HEK293 (cell line): ENCODE results near the gene PC.

Experiments
- CTCF ChIA-PET: fragments of 350-600 bp; formaldehyde crosslinking; extraction: SDS; loops from one replicate; lab custom pipeline; 2021; ENCODE audit warnings: antibody characterized with exemption; lab: Yijun Ruan, JAX
- POLR2A ChIA-PET: fragments of 300-600 bp; formaldehyde crosslinking; extraction: SDS; loops from one replicate; lab custom pipeline; 2020; ENCODE audit warnings: antibody characterized with exemption, inconsistent platforms; lab: Yijun Ruan, JAX
- H3K27ac ChIP-seq: fragments of 200-500 bp; sonication (Bioruptor generic); 2 replicates; pipeline ENCODE4 v1.5.1; 2014; ENCODE audit warnings: low read depth, low read length, control low read depth, inconsistent platforms; ENCODE audit errors: extremely low read depth
- H3K36me3 ChIP-seq, 2 experiments: fragments of 200-500 bp in 1 of 2; sonication (Bioruptor generic) in 1 of 2; 1 replicate in 1 of 2; 2 replicates in 1 of 2; pipeline ENCODE4 v1.5.1; 2014 to 2017; ENCODE audit warnings: inconsistent platforms in 2 of 2, low read length in 2 of 2; ENCODE audit not compliant: control insufficient read depth in 2 of 2, insufficient read depth in 1 of 2
- H3K4me1 ChIP-seq: fragments of 200-500 bp; sonication (Bioruptor generic); 2 replicates; pipeline ENCODE4 v1.5.1; 2014; ENCODE audit warnings: mild to moderate bottlenecking, low read length, inconsistent platforms; ENCODE audit not compliant: control insufficient read depth, insufficient read depth
- H3K4me3 ChIP-seq: 2 replicates; pipeline ENCODE4 v1.5.1; 2011; ENCODE audit warnings: low read depth, mild to moderate bottlenecking, control low read depth, low read length, moderate library complexity
- H3K9me3 ChIP-seq: fragments of 200-500 bp; sonication (Bioruptor generic); 2 replicates; pipeline ENCODE4 v1.5.1; 2014; ENCODE audit warnings: low read depth, low read length, inconsistent platforms; ENCODE audit not compliant: control insufficient read depth, insufficient read depth
- CTCF ChIP-seq: fragments of 450-650 bp; formaldehyde crosslinking; IDR thresholded peaks from 2 replicates; pipeline ENCODE4 v1.5.1; 2016; ENCODE audit warnings: missing biosample characterization, missing genetic modification characterization
- FEZF1 ChIP-seq: fragments of 450-650 bp; formaldehyde crosslinking; IDR thresholded peaks from 2 replicates; pipeline ENCODE4 v1.5.1; 2016; ENCODE audit warnings: missing biosample characterization, missing genetic modification characterization
- GLIS1 ChIP-seq: fragments of 450-650 bp; formaldehyde crosslinking; IDR thresholded peaks from 2 replicates; pipeline ENCODE4 v1.5.1; 2016; ENCODE audit warnings: missing biosample characterization, missing genetic modification characterization
- HOXA7 ChIP-seq: sonication (generic); formaldehyde crosslinking; IDR thresholded peaks from 2 replicates; pipeline ENCODE4 v1.8.1; 2022; ENCODE audit warnings: missing genetic modification reagents, borderline replicate concordance
- KLF8 ChIP-seq: fragments of 450-650 bp; formaldehyde crosslinking; IDR thresholded peaks from 2 replicates; pipeline ENCODE4 v1.5.1; 2016; ENCODE audit warnings: missing biosample characterization, missing genetic modification characterization
- ZFP37 ChIP-seq: fragments of 450-650 bp; formaldehyde crosslinking; IDR thresholded peaks from 2 replicates; pipeline ENCODE4 v1.5.1; 2016; ENCODE audit warnings: missing biosample characterization, missing genetic modification characterization
- ZIC2 ChIP-seq: fragments of 450-650 bp; formaldehyde crosslinking; IDR thresholded peaks from 2 replicates; pipeline ENCODE4 v1.5.1; 2016; ENCODE audit warnings: missing biosample characterization, missing genetic modification characterization
- ZNF16 ChIP-seq: fragments of 450-650 bp; formaldehyde crosslinking; IDR thresholded peaks from 2 replicates; pipeline ENCODE4 v1.5.1; 2016; ENCODE audit warnings: low read depth, missing biosample characterization, missing genetic modification characterization
- ZNF169 ChIP-seq: fragments of 450-650 bp; formaldehyde crosslinking; IDR thresholded peaks from 2 replicates; pipeline ENCODE4 v1.5.1; 2016; ENCODE audit warnings: missing biosample characterization, missing genetic modification characterization
- ZNF239 ChIP-seq: fragments of 450-650 bp; formaldehyde crosslinking; IDR thresholded peaks from 2 replicates; pipeline ENCODE4 v1.5.1; 2016; ENCODE audit warnings: missing biosample characterization, missing genetic modification characterization
- ZNF362 ChIP-seq: fragments of 450-650 bp; formaldehyde crosslinking; IDR thresholded peaks from 2 replicates; pipeline ENCODE4 v1.5.1; 2016; ENCODE audit warnings: missing biosample characterization, missing genetic modification characterization
- ZNF391 ChIP-seq: fragments of 450-650 bp; formaldehyde crosslinking; IDR thresholded peaks from 2 replicates; pipeline ENCODE4 v1.5.1; 2016; ENCODE audit warnings: low read depth, missing biosample characterization, missing genetic modification characterization, borderline replicate concordance
- ZNF394 ChIP-seq: fragments of 450-650 bp; formaldehyde crosslinking; IDR thresholded peaks from 2 replicates; pipeline ENCODE4 v1.5.1; 2016; ENCODE audit warnings: missing biosample characterization, missing genetic modification characterization, mild to moderate bottlenecking, moderate library complexity, borderline replicate concordance
- ZNF580 ChIP-seq: fragments of 450-650 bp; formaldehyde crosslinking; IDR thresholded peaks from 2 replicates; pipeline ENCODE4 v1.5.1; 2016; ENCODE audit warnings: missing biosample characterization, missing genetic modification characterization
- ZNF654 ChIP-seq: fragments of 450-650 bp; formaldehyde crosslinking; IDR thresholded peaks from 2 replicates; pipeline ENCODE4 v1.5.1; 2016; ENCODE audit warnings: low read depth, missing biosample characterization, missing genetic modification characterization
- ZSCAN30 ChIP-seq: fragments of 450-650 bp; IDR thresholded peaks from 2 replicates; pipeline ENCODE4 v1.5.1; 2018; ENCODE audit warnings: missing biosample characterization, mild to moderate bottlenecking, missing genetic modification characterization, moderate library complexity

PC gene

GRCh38 chr11:66976028-66976467 lies 17.9 kb upstream of the PC start:
- POLR2A ChIA-PET = interaction anchor here (1.5 kb wide), 1 partner anchor 132 kb away, joined by 5 read pairs; the partner anchor contains the start of gene RCE1
- H3K27ac ChIP-seq = no peak overlapping the region

GRCh38 chr11:66975405-66976027 lies 17.3 kb upstream of the PC start:
- TF ChIP-seq GLIS1 (tag by site-specific recombination) (peak; percentile 66), ZNF16 (peak; percentile 89), FEZF1 (tag by site-specific recombination) (no peak), ZIC2 (tag by site-specific recombination) (peak; percentile 39), ZSCAN30 (tag by site-specific recombination) (no peak)
- Histone ChIP-seq H3K36me3 (no peaks in the 10 kb centered on the region), H3K27ac (no peak overlapping the region), H3K4me3 (no peak overlapping the region), H3K4me1 (no peaks in the 10 kb centered on the region), H3K9me3 (no peaks in the 10 kb centered on the region)
- CTCF ChIA-PET = interaction anchor here (0.7 to 2.4 kb wide), 14 partner anchors 12 to 289 kb away, joined by 3 to 21 read pairs (median 4); partner anchors contain the start of gene RCE1
- POLR2A ChIA-PET = interaction anchor here (1.5 kb wide), 1 partner anchor 132 kb away, joined by 5 read pairs; the partner anchor contains the start of gene RCE1

More at GRCh38 chr11:66976028-66976467, 17.9 kb upstream of the PC start:
- Histone ChIP-seq H3K9me3 (no peaks in the 10 kb centered on the region), H3K4me1 (no peaks in the 10 kb centered on the region), H3K36me3 (no peaks in the 10 kb centered on the region), H3K4me3 (no peak overlapping the region)
- CTCF ChIA-PET = interaction anchor here (0.6 to 2.4 kb wide), 19 partner anchors 11 to 290 kb away, joined by 3 to 21 read pairs (median 4); partner anchors contain the start of gene RCE1
- TF ChIP-seq CTCF (tag by site-specific recombination) (peak; percentile 56), ZNF239 (tag by site-specific recombination) (no peak), ZNF394 (tag by site-specific recombination) (peak; percentile 34; the same call in 1 of the 2 replicates), ZNF654 (tag by site-specific recombination) (peak; percentile 40; the same call in 1 of the 2 replicates)

GRCh38 chr11:66974724-66975404 lies 16.7 kb upstream of the PC start, which contains the start of gene C11orf86:
C11orf86 (plus strand) TSS chr11:66975304; CDS start chr11:66975363, 59 bp downstream.
- no peaks in the 10 kb centered on the region for H3K4me1 ChIP-seq
- no peaks in the 10 kb centered on the region for H3K36me3 ChIP-seq
- no peaks in the 10 kb centered on the region for H3K9me3 ChIP-seq
- ChIA-PET CTCF (interaction anchor here (0.7 to 2.4 kb wide), 8 partner anchors 16 to 289 kb away, joined by 3 to 21 read pairs (median 4); partner anchors contain the start of gene RCE1), POLR2A (interaction anchor here (1.5 kb wide), 1 partner anchor 131 kb away, joined by 5 read pairs; the partner anchor contains the start of gene RCE1)
- H3K27ac ChIP-seq = no peak within 1 kb of the TSS
- no peak within 1 kb of the TSS for H3K4me3 ChIP-seq
- TF ChIP-seq HOXA7 (CRISPR knock-in tag) = no peak
- TF ChIP-seq KLF8 (tag by site-specific recombination) = no peak

- ChIA-PET CTCF (interaction anchor here (0.6 to 0.7 kb wide), 2 partner anchors 125 to 279 kb away, joined by 4 to 5 read pairs; no protein-coding TSS in a partner anchor), POLR2A (interaction anchor here (1.0 kb wide), 1 partner anchor 18 kb away, joined by 3 read pairs; no protein-coding TSS in a partner anchor)
- Histone ChIP-seq H3K27ac (no peak overlapping the region), H3K4me3 (no peak overlapping the region), H3K36me3 (no peaks in the 10 kb centered on the region), H3K4me1 (no peaks in the 10 kb centered on the region), H3K9me3 (no peaks in the 10 kb centered on the region)
- TF ChIP-seq ZNF169 (tag by site-specific recombination) (no peak), ZNF580 (tag by site-specific recombination) (no peak), ZFP37 (no peak), ZNF362 (no peak), ZNF391 (tag by site-specific recombination) (no peak)
Observed at GRCh38 chr11:66973956-66974580, 15.9 kb upstream of the PC start.
